ENCODE results near the gene SLC25A33.

DNA sequence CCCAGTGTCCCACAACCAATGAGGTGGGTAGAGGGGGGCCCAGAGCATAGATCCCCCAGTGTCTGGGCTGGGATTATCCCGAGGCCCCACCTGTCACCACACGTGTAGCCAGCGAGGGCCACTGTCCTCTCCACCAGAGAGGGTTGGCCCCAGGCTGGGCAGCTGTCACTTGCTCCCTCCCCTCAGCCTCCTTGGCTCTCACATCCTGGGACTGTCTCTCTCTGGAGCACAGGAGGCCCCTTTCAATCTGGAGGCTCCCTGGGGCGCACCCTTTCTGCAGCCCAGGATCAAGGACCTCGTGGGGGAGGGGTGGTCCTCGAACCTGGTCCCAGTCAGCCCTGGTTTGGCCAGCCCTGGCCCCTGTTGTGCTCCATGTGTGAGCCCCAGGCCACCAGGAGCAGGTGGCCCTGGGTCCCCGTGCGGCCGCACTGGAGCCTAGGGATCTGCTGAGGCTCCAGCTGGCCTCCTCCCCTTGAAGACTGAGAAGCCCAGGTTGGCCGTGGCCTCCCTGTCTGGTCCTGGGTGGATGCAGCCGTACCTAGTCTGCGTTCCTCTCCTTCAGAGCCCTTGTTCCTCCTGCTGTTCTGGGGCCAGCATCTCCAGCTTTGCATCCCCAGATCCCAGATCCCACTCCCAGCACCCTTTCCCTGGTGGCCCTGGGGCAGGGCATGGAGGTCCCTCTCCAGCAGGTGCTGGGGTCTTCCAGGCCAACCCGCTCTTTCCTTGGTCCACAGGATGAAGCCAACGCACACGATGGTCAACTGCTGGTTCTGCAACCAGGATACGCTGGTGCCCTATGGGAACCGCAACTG, 56.1 kb downstream of the SLC25A33 start:
- TF ChIP-seq TAF1 (IDR thresholded peaks at IDR 0.05; ENCODE audit: low read depth, low read length), result no peak
- TF ChIP-seq POLR2A (IDR thresholded peaks at IDR 0.05; ENCODE audit: low read depth, low read length), result no peak
- no peak for TF ChIP-seq POLR2AphosphoS5 (IDR thresholded peaks at IDR 0.05; ENCODE audit: low read depth, low read length)

Measured in GM12891 (cell line).